ENCODE measurements around the gene BSN. TPM values are rescaled to one million over a fixed set of nuclear protein-coding genes. Genes with fewer than 3 reads are reported as not detected.

BSN gene
- total RNA-seq, 1 experiment from 2014 or later: 0.23 TPM

GRCh38 chr3:49717211-49717958, 163.1 kb downstream of the BSN start:
- DNase-seq: no peak
- H3K4me3 ChIP-seq: no peak overlapping the region
- H3K36me3 ChIP-seq: peaks cover 3% of the 10 kb centered on the region; the same call in 1 of the 2 replicates
- H3K9me3 ChIP-seq: no peaks in the 10 kb centered on the region
- H3K27me3 ChIP-seq: no peaks in the 10 kb centered on the region

DNA sequence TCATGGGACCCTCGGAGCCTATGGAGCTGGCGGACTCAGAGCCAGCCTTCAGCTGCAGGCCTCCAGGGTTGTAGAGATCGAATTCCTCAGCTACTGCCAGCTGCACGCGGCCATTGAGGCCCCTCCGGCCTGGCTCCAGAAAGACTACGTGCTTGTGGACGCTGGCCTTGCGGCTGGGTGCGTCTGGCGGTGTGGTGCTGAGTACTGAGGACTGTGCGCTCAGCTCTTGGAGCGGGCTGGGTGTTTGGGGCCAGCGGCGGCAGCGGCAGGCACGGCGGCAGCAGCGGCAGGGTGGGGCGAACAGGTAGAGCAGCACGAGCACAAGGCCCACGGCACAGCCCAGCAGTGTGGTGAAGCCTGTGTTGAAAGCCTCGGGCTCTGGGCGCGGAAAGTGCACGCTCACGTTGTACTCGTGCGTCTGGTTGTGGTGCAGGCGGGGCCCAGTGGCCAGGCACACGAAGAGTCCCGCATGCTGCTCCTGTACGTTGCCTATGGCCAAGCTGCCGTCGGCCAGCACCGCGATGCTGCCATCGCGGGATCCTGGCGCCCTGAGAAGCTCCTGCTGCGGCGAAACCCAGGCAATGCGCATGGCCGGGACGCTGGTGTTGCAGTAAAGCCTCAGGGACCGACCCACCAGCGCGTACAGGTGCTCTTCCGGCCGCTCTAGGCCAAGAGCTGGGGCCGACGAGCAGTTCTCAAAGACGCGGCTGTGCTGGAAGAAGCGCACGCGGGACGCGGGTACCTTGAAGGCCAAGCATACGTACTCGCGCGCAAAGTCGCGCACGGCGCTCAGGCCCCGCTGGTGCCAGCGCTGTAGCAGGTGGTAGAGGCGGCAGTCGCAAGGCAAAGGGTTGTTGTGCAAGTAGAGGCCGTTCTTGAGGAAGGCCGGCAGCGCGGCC, 163.9 kb downstream of the BSN start:
- no peak for DNase-seq
- Histone ChIP-seq H3K27me3 (no peaks in the 10 kb centered on the region), H3K36me3 (peaks cover 3% of the 10 kb centered on the region; the same call in 1 of the 2 replicates)

DNA sequence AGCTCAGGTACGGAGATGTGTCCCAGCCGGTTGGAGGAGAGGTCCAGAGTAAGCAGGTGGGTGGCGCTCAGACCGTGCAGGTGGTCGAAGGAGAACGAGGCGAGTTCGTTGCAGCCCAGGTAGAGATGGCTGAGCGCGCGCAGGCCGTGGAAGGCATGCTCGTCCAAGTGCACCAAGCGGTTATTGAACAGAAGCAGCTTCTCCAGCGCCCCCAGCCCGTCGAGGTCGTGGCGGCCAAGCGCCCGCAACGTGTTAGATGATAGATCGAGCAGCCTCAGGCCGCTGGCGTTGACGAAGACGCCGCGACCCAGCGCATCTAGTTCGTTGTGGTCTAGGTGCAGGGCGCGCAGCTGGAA, 164.6 kb downstream of the BSN start:
- H3K36me3 ChIP-seq: peaks cover 3% of the 10 kb centered on the region; the same call in 1 of the 2 replicates
- H3K27me3 ChIP-seq: no peaks in the 10 kb centered on the region
- H3K4me3 ChIP-seq: no peak overlapping the region
- DNase-seq: no peak
- H3K9me3 ChIP-seq: no peaks in the 10 kb centered on the region

More for the DNA sequence above, 163.9 kb downstream of the BSN start:
- no peak overlapping the region for H3K4me3 ChIP-seq
- H3K9me3 ChIP-seq: no peaks in the 10 kb centered on the region

- no peaks in the 10 kb centered on the region for H3K27me3 ChIP-seq
- DNase-seq: peak; percentile 74
- no peak within 1 kb of the TSS for H3K4me3 ChIP-seq
- no peaks in the 10 kb centered on the region for H3K9me3 ChIP-seq
- peaks cover 3% of the 10 kb centered on the region; the same call in 1 of the 2 replicates for H3K36me3 ChIP-seq
Observed at GRCh38 chr3:49719214-49719884, 165.1 kb downstream of the BSN start, which contains the start of gene AMIGO3. Gene AMIGO3, minus strand, starts transcription at chr3:49719684. Its CDS starts 219 bp downstream, at chr3:49719465.

Other genes with a start within 250 kb of the BSN start
- gene USP4, start 214.4 kb upstream of the BSN start, total RNA-seq (2014; rRNA removed; shearing (Covaris generic); ENCODE audit: low replicate concordance): 22.7 and 30.3 TPM in 2 replicates
- gene GPX1, start 196.1 kb upstream of the BSN start, total RNA-seq (2014; rRNA removed; shearing (Covaris generic); ENCODE audit: low replicate concordance): 74.0 and 247 TPM in 2 replicates
- gene RHOA, start 142.5 kb upstream of the BSN start, total RNA-seq (2014; rRNA removed; shearing (Covaris generic); ENCODE audit: low replicate concordance): 495 and 617 TPM in 2 replicates
- 22.3 and 22.6 TPM in 2 replicates for gene TCTA, start 142.1 kb upstream of the BSN start, total RNA-seq (2014; rRNA removed; shearing (Covaris generic); ENCODE audit: low replicate concordance)
- gene AMT, start 132.0 kb upstream of the BSN start, total RNA-seq (2014; rRNA removed; shearing (Covaris generic); ENCODE audit: low replicate concordance): 1.2 TPM in 1 of 2 replicates, not detected in the other
- gene NICN1, start 125.2 kb upstream of the BSN start, total RNA-seq (2014; rRNA removed; shearing (Covaris generic); ENCODE audit: low replicate concordance): 13.9 and 19.9 TPM in 2 replicates
- 43.5 and 52.3 TPM in 2 replicates for gene DAG1, start 84.2 kb upstream of the BSN start, total RNA-seq (2014; rRNA removed; shearing (Covaris generic); ENCODE audit: low replicate concordance)
- gene APEH, start 119.9 kb downstream of the BSN start, total RNA-seq (2014; rRNA removed; shearing (Covaris generic); ENCODE audit: low replicate concordance): 53.9 and 87.5 TPM in 2 replicates
- gene MST1, start 135.0 kb downstream of the BSN start, total RNA-seq (2014; rRNA removed; shearing (Covaris generic); ENCODE audit: low replicate concordance): 0.33 TPM in 1 of 2 replicates, not detected in the other
- 8.5 TPM in 2 replicates for gene RNF123, start 135.1 kb downstream of the BSN start, total RNA-seq (2014; rRNA removed; shearing (Covaris generic); ENCODE audit: low replicate concordance)
- 2.1 TPM in 1 of 2 replicates, not detected in the other for gene AMIGO3, start 165.2 kb downstream of the BSN start, total RNA-seq (2014; rRNA removed; shearing (Covaris generic); ENCODE audit: low replicate concordance)
- gene GMPPB, start 169.5 kb downstream of the BSN start, total RNA-seq (2014; rRNA removed; shearing (Covaris generic); ENCODE audit: low replicate concordance): 16.8 and 19.4 TPM in 2 replicates
- gene IP6K1, start 232.1 kb downstream of the BSN start, total RNA-seq (2014; rRNA removed; shearing (Covaris generic); ENCODE audit: low replicate concordance): 10.9 and 19.5 TPM in 2 replicates
- 0.10 TPM in 1 of 2 replicates, not detected in the other for gene CDHR4, start 245.4 kb downstream of the BSN start, total RNA-seq (2014; rRNA removed; shearing (Covaris generic); ENCODE audit: low replicate concordance)
- gene INKA1, start 248.8 kb downstream of the BSN start, total RNA-seq (2014; rRNA removed; shearing (Covaris generic); ENCODE audit: low replicate concordance): 3.2 TPM in 1 of 2 replicates, not detected in the other